Lung (tissue), 12 donors: ENCODE data around the gene GPRC6A. TPM values are rescaled to one million over a fixed set of nuclear protein-coding genes. Genes with fewer than 3 reads are reported as not detected.
"Not testable (repeated sequence)": the region's sequence is repeated elsewhere in the genome, so short reads cannot be mapped to it uniquely, and the experiment has no call there.

Experiments used
- ATAC-seq: fragments of 200-7000 bp; cut with Tn5 transposase; one replicate; pipeline ENCODE4 v1.9.1; 2020; ENCODE audit warnings: moderate number of reproducible peaks; ENCODE audit not compliant: insufficient read depth, low FRiP score
- DNase-seq, 3 donors: peaks; one replicate each; pipeline ENCODE4 v3.0.0-alpha.2; 2013 to 2017
- H3K27ac ChIP-seq, 2 donors: one replicate each; pipeline ENCODE4 v1.5.1; 2013; ENCODE audit warnings: mild to moderate bottlenecking in 2 of 2, moderate library complexity in 2 of 2, control low read depth in 1 of 2, inconsistent platforms in 1 of 2, low read depth in 1 of 2, low read length in 1 of 2
- H3K27me3 ChIP-seq, 3 donors: one replicate each; pipeline ENCODE4 v1.5.1; 2013; ENCODE audit warnings: low read length in 2 of 3; ENCODE audit not compliant: control insufficient read depth in 3 of 3, insufficient read depth in 3 of 3
- H3K36me3 ChIP-seq, 4 donors: one replicate each; pipeline ENCODE4 v1.5.1; 2013; ENCODE audit warnings: low read length in 4 of 4, mild to moderate bottlenecking in 1 of 4, moderate library complexity in 1 of 4; ENCODE audit not compliant: control insufficient read depth in 4 of 4, insufficient read depth in 4 of 4
- H3K4me1 ChIP-seq, 5 donors: one replicate each; pipeline ENCODE4 v1.5.1; 2013; ENCODE audit warnings: low read length in 5 of 5, mild to moderate bottlenecking in 2 of 5, moderate library complexity in 1 of 5; ENCODE audit not compliant: control insufficient read depth in 5 of 5, insufficient read depth in 5 of 5
- H3K4me3 ChIP-seq: one replicate; pipeline ENCODE4 v1.5.1; 2013; ENCODE audit warnings: mild to moderate bottlenecking, control low read depth, moderate library complexity
- H3K9ac ChIP-seq, 2 donors: one replicate each; pipeline ENCODE4 v1.5.1; 2013; ENCODE audit warnings: low read length in 2 of 2, control low read depth in 1 of 2; ENCODE audit not compliant: insufficient read depth in 1 of 2
- H3K9me3 ChIP-seq, 4 donors: one replicate each; pipeline ENCODE4 v1.5.1; 2013; ENCODE audit warnings: low read length in 3 of 4, mild to moderate bottlenecking in 1 of 4, moderate library complexity in 1 of 4; ENCODE audit not compliant: control insufficient read depth in 4 of 4, insufficient read depth in 3 of 4
- CTCF ChIP-seq: IDR thresholded peaks from 2 replicates; pipeline ENCODE4 v1.5.1; 2012; ENCODE audit warnings: mild to moderate bottlenecking; ENCODE audit errors: control extremely low read depth, extremely low read depth
- WGBS, 2 donors: extraction: QIAGEN DNeasy Blood & Tissue Kit; methylation state at CpG; one replicate each; pipeline ENCODE4 v1.1.7; 2013; 5-methylcytosine and 5-hydroxymethylcytosine counted together
- polyA plus RNA-seq, 2 donors: library from polyadenylated mRNA; stranded (reverse); fragments of 200-250 nt; gene quantifications; one replicate each; pipeline ENCODE4 v1.2.1, GENCODE V29; 2013
- total RNA-seq, 2 donors: library from RNA; depleted of rRNA in 1 of 2; stranded (reverse); fragments of >200 nt in 1 of 2; gene quantifications; one replicate each; pipeline ENCODE4 v1.2.1, GENCODE V29; 2014 to 2021
- donor health status: control.
- donor health status: control.
- donor health status: Bipolar disorder and iron deficiency.
- donor health status: healthy.
- donor health status: DM: yes; HTN: yes; CAD: no.

Gene GPRC6A
- total and polyA plus RNA-seq, 4 donors = not detected

GRCh38 chr6:116842459-116842858, 13.6 kb upstream of the GPRC6A start:
- no peak for ATAC-seq
- H3K36me3 ChIP-seq = no peaks in the 10 kb centered on the region
- H3K4me1 ChIP-seq = peaks cover 0 to 28% (median 5%) of the 10 kb centered on the region in 5 donors
- no peak overlapping the region for H3K9ac ChIP-seq
- no peaks in the 10 kb centered on the region for H3K9me3 ChIP-seq
- no peak for TF ChIP-seq CTCF
- no peaks in the 10 kb centered on the region for H3K27me3 ChIP-seq
- WGBS, 2 donors = 30 to 67% methylated on average over 1 of the region's 1 CpG
- peak in 2 of 3 donors; percentile 91 to 92 for DNase-seq
- no peak overlapping the region for H3K27ac ChIP-seq
- H3K4me3 ChIP-seq = no peak overlapping the region

GRCh38 chr6:116840091-116840490, 11.2 kb upstream of the GPRC6A start:
- peaks cover 0 to 35% (median 5%) of the 10 kb centered on the region in 5 donors for H3K4me1 ChIP-seq
- WGBS, 2 donors = 66 to 69% methylated on average over 2 of the region's 2 CpGs
- ATAC-seq = no peak
- H3K9ac ChIP-seq = no peak overlapping the region
- DNase-seq = no peak
- H3K27me3 ChIP-seq = no peaks in the 10 kb centered on the region
- H3K4me3 ChIP-seq = no peak overlapping the region
- H3K9me3 ChIP-seq = no peaks in the 10 kb centered on the region
- TF ChIP-seq CTCF = no peak
- no peak overlapping the region for H3K27ac ChIP-seq
- no peaks in the 10 kb centered on the region for H3K36me3 ChIP-seq

- peaks cover 0 to 14% (median 5%) of the 10 kb centered on the region in 5 donors for H3K4me1 ChIP-seq
- WGBS, 2 donors = 82% methylated on average over 5 of the region's 5 CpGs
- H3K9me3 ChIP-seq = no peaks in the 10 kb centered on the region
- TF ChIP-seq CTCF = no peak
- no peak overlapping the region for H3K4me3 ChIP-seq
- ATAC-seq (no peak), DNase-seq (peak in 2 of 3 donors; percentile 55 to 57)
- no peaks in the 10 kb centered on the region for H3K27me3 ChIP-seq
- no peak overlapping the region for H3K9ac ChIP-seq
- no peaks in the 10 kb centered on the region for H3K36me3 ChIP-seq
- no peak overlapping the region for H3K27ac ChIP-seq
These were observed 7.9 kb upstream of the GPRC6A start for GRCh38 chr6:116836606-116837342.

- H3K36me3 ChIP-seq, H3K9me3 ChIP-seq, H3K9ac ChIP-seq, H3K4me3 ChIP-seq, ATAC-seq, H3K27ac ChIP-seq, H3K4me1 ChIP-seq, DNase-seq, H3K27me3 ChIP-seq: not testable (repeated sequence)
- 92 to 95% methylated on average over 2 of the region's 2 CpGs for WGBS, 2 donors
These were observed 5.6 kb upstream of the GPRC6A start for GRCh38 chr6:116834526-116834925.
